K562 (cell line): ENCODE data around the gene NAA38.

ENCODE experiments used
- POLR2AphosphoS5 ChIP-seq: IDR thresholded peaks from 2 replicates; pipeline ENCODE4 v1.6.1; 2011; ENCODE audit warnings: mild to moderate bottlenecking, low read depth, low read length, moderate library complexity; ENCODE audit not compliant: control insufficient read depth, insufficient read depth
- TAF1 ChIP-seq: IDR thresholded peaks from 2 replicates; pipeline ENCODE4 v1.6.1; 2011; ENCODE audit warnings: mild to moderate bottlenecking, low read length, moderate library complexity; ENCODE audit not compliant: insufficient read depth, control insufficient read depth, severe bottlenecking; ENCODE audit errors: extremely low read depth
- TCF3 ChIP-seq: sonication (generic); formaldehyde crosslinking; IDR thresholded peaks from 2 replicates; pipeline ENCODE4 v1.4.0; 2020; ENCODE audit warnings: mild to moderate bottlenecking, missing genetic modification reagents
- TF ChIP-seq, protein P1 (sequence below), 3 experiments: IDR thresholded peaks in 2 of 3; conservative IDR thresholded peaks in 1 of 3; 2 replicates each; pipeline ENCODE4 v1.5.1; 2011 to 2012; ENCODE audit warnings: low read length in 3 of 3, mild to moderate bottlenecking in 3 of 3, control low read depth in 2 of 3, improper control_type of control experiment in 1 of 3, inconsistent platforms in 1 of 3, low read depth in 1 of 3, mixed read lengths in 1 of 3, moderate library complexity in 1 of 3; ENCODE audit not compliant: insufficient read depth in 2 of 3

DNA sequence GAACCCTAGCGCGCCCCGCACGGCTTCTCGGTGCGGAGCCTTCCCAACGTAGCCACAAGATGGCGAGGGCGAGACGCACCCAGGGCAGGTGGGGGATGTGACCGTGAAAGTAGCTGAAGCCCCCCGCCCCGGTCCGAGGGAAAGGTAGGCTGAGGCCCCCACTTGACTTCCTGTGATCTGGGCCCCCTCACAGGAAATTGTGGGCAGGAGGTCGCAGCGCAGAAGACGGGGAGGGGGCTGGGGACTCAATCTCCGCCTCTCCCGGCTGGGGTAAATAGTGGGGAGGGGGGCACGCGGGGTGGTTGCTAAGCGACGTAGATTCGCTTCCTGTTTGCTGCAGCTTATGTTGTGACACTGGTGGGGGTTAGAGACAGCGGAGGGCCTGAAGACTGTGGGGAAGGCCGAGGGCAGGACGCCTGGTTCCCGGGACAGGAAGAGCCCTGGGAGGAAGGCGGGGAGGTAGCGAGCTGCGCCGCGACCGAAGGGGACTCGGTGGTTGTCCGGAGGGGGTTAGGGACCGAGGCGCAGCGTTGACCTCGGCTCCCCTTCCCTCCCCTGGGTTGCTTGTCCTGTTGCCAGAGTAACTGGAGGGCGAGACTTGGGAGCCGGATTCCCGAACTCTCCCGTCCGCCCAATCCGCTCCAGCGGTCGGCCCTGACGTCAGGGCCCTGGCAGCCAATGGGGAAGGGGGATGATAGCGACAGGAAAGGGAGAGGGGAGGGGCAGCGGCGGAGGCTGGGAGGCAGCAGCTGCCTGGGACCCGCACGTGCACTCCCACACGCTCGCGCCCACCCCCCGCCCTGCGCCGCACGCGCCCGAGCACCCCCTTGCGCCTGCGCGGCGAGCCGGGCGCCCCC, 22.2 kb downstream of the NAA38 start:
- TF ChIP-seq POLR2AphosphoS5 (no peak), TCF3 (CRISPR knock-in tag) (0 out of 2 replicates have a peak, but pooled peaks have one; percentile 1), TAF1 (no peak)
- TF ChIP-seq, protein P1, sequence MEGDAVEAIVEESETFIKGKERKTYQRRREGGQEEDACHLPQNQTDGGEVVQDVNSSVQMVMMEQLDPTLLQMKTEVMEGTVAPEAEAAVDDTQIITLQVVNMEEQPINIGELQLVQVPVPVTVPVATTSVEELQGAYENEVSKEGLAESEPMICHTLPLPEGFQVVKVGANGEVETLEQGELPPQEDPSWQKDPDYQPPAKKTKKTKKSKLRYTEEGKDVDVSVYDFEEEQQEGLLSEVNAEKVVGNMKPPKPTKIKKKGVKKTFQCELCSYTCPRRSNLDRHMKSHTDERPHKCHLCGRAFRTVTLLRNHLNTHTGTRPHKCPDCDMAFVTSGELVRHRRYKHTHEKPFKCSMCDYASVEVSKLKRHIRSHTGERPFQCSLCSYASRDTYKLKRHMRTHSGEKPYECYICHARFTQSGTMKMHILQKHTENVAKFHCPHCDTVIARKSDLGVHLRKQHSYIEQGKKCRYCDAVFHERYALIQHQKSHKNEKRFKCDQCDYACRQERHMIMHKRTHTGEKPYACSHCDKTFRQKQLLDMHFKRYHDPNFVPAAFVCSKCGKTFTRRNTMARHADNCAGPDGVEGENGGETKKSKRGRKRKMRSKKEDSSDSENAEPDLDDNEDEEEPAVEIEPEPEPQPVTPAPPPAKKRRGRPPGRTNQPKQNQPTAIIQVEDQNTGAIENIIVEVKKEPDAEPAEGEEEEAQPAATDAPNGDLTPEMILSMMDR (IDR thresholded peaks at IDR 0.05 in 2 of 3, conservative IDR thresholded peaks at IDR 0.05 in 1 of 3; ENCODE audit: insufficient read depth in 2 of 3, low read depth in 1 of 3, low read length in 3 of 3) = peak; percentile 60 to 90 (median 65)
